BLaER1 (cell line): ENCODE data around the gene GASK1A.

Experiments
- H3K27ac ChIP-seq: shearing (Covaris generic); formaldehyde crosslinking; 2 replicates; pipeline ENCODE4 v1.8.1; 2022
- H3K27me3 ChIP-seq: shearing (Covaris generic); formaldehyde crosslinking; 2 replicates; pipeline ENCODE4 v1.8.1; 2022
- H3K36me3 ChIP-seq: shearing (Covaris generic); formaldehyde crosslinking; 2 replicates; pipeline ENCODE4 v1.8.1; 2022
- H3K4me1 ChIP-seq: shearing (Covaris generic); formaldehyde crosslinking; 2 replicates; pipeline ENCODE4 v1.8.1; 2022
- H3K4me2 ChIP-seq: shearing (Covaris generic); formaldehyde crosslinking; 2 replicates; pipeline ENCODE4 v1.8.1; 2022
- H3K4me3 ChIP-seq: shearing (Covaris generic); formaldehyde crosslinking; 2 replicates; pipeline ENCODE4 v1.8.1; 2022
- H3K9ac ChIP-seq: shearing (Covaris generic); formaldehyde crosslinking; 2 replicates; pipeline ENCODE4 v1.8.1; 2022
- H3K9me3 ChIP-seq: shearing (Covaris generic); formaldehyde crosslinking; 2 replicates; pipeline ENCODE4 v1.8.1; 2022
- H4K20me1 ChIP-seq: shearing (Covaris generic); formaldehyde crosslinking; 2 replicates; pipeline ENCODE4 v1.8.1; 2022
- Cebpa-rat ChIP-seq: shearing (Covaris generic); IDR thresholded peaks from 2 replicates; pipeline ENCODE4 v1.8.1; 2022

Gene GASK1A

GRCh38 chr3:42999632-43000031 is 20.5 kb downstream of the GASK1A start:
- Histone ChIP-seq H4K20me1 (no peaks in the 10 kb centered on the region), H3K36me3 (no peaks in the 10 kb centered on the region), H3K9ac (no peak overlapping the region), H3K27me3 (no peaks in the 10 kb centered on the region), H3K4me3 (no peak overlapping the region), H3K27ac (no peak overlapping the region), H3K4me2 (no peak overlapping the region), H3K4me1 (no peaks in the 10 kb centered on the region), H3K9me3 (no peaks in the 10 kb centered on the region)
- TF ChIP-seq Cebpa-rat: no peak

DNA sequence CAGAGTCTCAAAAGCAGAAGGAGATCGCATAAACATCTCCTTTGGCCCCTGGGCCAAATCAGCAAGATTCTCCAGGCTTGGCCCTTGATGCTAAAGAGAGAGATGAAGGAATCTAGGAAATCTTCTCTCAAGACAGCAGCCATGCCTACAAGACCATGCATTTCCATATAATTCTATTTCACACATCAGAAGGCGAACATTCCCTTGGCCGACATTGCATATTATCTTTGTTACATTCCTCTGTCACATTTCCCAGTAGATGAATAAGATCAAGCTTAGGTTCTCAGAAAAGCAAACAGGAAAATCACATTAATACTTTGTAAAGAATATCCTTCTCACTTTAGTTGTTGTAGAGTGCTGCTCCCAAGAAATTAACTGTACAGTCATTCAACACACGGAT is 21.3 kb downstream of the GASK1A start:
- TF ChIP-seq Cebpa-rat: no peak
- Histone ChIP-seq H3K9me3 (no peaks in the 10 kb centered on the region), H3K4me1 (no peaks in the 10 kb centered on the region), H4K20me1 (no peaks in the 10 kb centered on the region), H3K27ac (no peak overlapping the region), H3K4me3 (no peak overlapping the region), H3K9ac (no peak overlapping the region), H3K36me3 (no peaks in the 10 kb centered on the region), H3K27me3 (no peaks in the 10 kb centered on the region), H3K4me2 (no peak overlapping the region)

GRCh38 chr3:43001094-43001553 is 22.0 kb downstream of the GASK1A start:
- no peak overlapping the region for H3K4me3 ChIP-seq
- no peak for TF ChIP-seq Cebpa-rat
- no peaks in the 10 kb centered on the region for H3K36me3 ChIP-seq
- no peaks in the 10 kb centered on the region for H3K27me3 ChIP-seq
- H3K9me3 ChIP-seq: no peaks in the 10 kb centered on the region
- H4K20me1 ChIP-seq: no peaks in the 10 kb centered on the region
- no peaks in the 10 kb centered on the region for H3K4me1 ChIP-seq
- no peak overlapping the region for H3K9ac ChIP-seq
- no peak overlapping the region for H3K27ac ChIP-seq
- H3K4me2 ChIP-seq: no peak overlapping the region

DNA sequence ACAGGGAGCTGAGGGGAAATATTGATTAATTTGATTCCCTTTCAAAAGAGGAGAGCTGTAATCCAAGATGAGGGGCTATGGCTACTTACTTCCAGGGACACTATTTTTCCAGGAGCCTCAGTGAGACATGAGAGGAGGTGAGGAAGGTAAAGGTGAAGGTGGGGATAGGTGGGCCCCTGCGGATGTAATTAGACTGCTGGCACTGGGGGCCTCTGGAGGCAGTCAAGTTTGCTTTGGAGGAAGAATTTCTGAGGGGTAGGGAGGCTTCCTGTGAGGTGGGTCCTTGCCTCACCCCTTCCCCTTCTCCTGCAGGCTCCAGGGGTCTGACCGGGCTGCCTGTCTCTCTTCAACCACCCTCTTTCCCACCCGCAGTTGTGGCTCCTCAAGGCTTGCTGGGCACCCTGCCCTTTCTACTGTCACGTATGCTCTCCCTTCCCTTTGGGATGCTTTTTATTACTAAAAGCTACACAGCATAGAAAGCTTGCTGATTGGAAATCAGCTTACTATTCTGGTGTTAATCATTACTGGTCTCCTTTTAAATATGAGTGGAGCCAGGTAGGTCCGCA is 22.5 kb downstream of the GASK1A start:
- no peak for TF ChIP-seq Cebpa-rat
- no peaks in the 10 kb centered on the region for H3K36me3 ChIP-seq
- H3K27me3 ChIP-seq: no peaks in the 10 kb centered on the region
- H4K20me1 ChIP-seq: no peaks in the 10 kb centered on the region
- H3K9me3 ChIP-seq: no peaks in the 10 kb centered on the region
- no peak overlapping the region for H3K27ac ChIP-seq
- H3K9ac ChIP-seq: no peak overlapping the region
- H3K4me2 ChIP-seq: no peak overlapping the region
- H3K4me3 ChIP-seq: no peak overlapping the region
- H3K4me1 ChIP-seq: no peaks in the 10 kb centered on the region

- TF ChIP-seq Cebpa-rat: no peak
- no peaks in the 10 kb centered on the region for H3K9me3 ChIP-seq
- no peak overlapping the region for H3K4me3 ChIP-seq
- H3K4me1 ChIP-seq: no peaks in the 10 kb centered on the region
- H4K20me1 ChIP-seq: no peaks in the 10 kb centered on the region
- no peak overlapping the region for H3K9ac ChIP-seq
- no peaks in the 10 kb centered on the region for H3K36me3 ChIP-seq
- H3K4me2 ChIP-seq: no peak overlapping the region
- no peak overlapping the region for H3K27ac ChIP-seq
- H3K27me3 ChIP-seq: no peaks in the 10 kb centered on the region
These were observed 25.2 kb downstream of the GASK1A start for GRCh38 chr3:43004282-43004681.

DNA sequence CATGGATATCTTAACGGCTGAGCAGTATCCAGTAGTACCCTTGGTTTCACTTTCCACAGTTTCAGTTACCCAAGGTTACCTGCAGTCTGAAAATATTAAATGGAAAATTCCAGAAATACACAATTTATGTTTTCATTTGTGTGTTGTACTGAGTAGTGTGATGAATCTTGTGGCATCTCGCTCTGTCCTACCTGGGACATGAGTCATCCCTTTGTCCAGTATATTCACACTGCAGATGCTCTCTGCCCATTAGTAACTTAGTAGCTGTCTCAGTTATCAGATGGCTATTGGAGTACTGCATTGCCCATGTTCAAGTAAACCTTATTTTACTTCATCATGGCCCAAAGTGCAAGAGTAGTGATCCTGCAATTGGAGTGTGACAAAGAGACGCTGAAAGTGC is 26.1 kb downstream of the GASK1A start:
- H3K4me1 ChIP-seq: no peaks in the 10 kb centered on the region
- no peak overlapping the region for H3K27ac ChIP-seq
- no peak for TF ChIP-seq Cebpa-rat
- no peak overlapping the region for H3K4me2 ChIP-seq
- H4K20me1 ChIP-seq: no peaks in the 10 kb centered on the region
- H3K4me3 ChIP-seq: no peak overlapping the region
- no peaks in the 10 kb centered on the region for H3K9me3 ChIP-seq
- no peaks in the 10 kb centered on the region for H3K27me3 ChIP-seq
- no peak overlapping the region for H3K9ac ChIP-seq
- no peaks in the 10 kb centered on the region for H3K36me3 ChIP-seq

GRCh38 chr3:43005981-43006380 is 26.9 kb downstream of the GASK1A start:
- no peaks in the 10 kb centered on the region for H3K4me1 ChIP-seq
- no peak for TF ChIP-seq Cebpa-rat
- no peaks in the 10 kb centered on the region for H3K9me3 ChIP-seq
- H3K4me2 ChIP-seq: no peak overlapping the region
- H3K27ac ChIP-seq: no peak overlapping the region
- no peaks in the 10 kb centered on the region for H3K27me3 ChIP-seq
- H3K4me3 ChIP-seq: no peak overlapping the region
- no peaks in the 10 kb centered on the region for H3K36me3 ChIP-seq
- no peak overlapping the region for H3K9ac ChIP-seq
- H4K20me1 ChIP-seq: no peaks in the 10 kb centered on the region

DNA sequence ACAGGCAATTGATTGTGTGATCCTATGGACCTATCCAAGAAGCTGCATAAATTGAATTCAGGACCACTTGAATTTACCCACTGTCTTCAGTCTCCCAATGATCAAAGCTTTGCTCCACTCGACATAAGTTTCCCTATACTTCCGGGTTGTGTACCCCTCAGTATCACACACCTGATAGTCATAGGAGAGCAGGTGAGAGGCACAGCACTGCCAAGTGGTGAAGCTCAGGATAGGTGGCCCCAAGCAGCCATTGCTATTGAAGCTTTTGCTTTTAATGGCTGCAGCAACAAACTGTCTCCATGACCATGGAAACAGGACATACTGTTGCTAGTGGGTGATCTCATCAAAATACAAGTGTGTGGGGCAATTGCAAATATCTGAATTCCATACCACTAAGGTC is 27.7 kb downstream of the GASK1A start:
- no peaks in the 10 kb centered on the region for H3K36me3 ChIP-seq
- H3K4me1 ChIP-seq: no peaks in the 10 kb centered on the region
- no peak overlapping the region for H3K27ac ChIP-seq
- no peaks in the 10 kb centered on the region for H4K20me1 ChIP-seq
- H3K4me3 ChIP-seq: no peak overlapping the region
- no peaks in the 10 kb centered on the region for H3K27me3 ChIP-seq
- no peak overlapping the region for H3K9ac ChIP-seq
- H3K9me3 ChIP-seq: peaks cover 4% of the 10 kb centered on the region
- H3K4me2 ChIP-seq: no peak overlapping the region
- no peak for TF ChIP-seq Cebpa-rat

GRCh38 chr3:43009547-43009946 is 30.4 kb downstream of the GASK1A start:
- H3K4me3 ChIP-seq: no peak overlapping the region
- TF ChIP-seq Cebpa-rat: no peak
- no peaks in the 10 kb centered on the region for H3K36me3 ChIP-seq
- no peak overlapping the region for H3K4me2 ChIP-seq
- peaks cover 14% of the 10 kb centered on the region for H3K4me1 ChIP-seq
- H3K9ac ChIP-seq: no peak overlapping the region
- no peak overlapping the region for H3K27ac ChIP-seq
- peaks cover 29% of the 10 kb centered on the region for H3K9me3 ChIP-seq
- no peaks in the 10 kb centered on the region for H4K20me1 ChIP-seq
- H3K27me3 ChIP-seq: no peaks in the 10 kb centered on the region

GRCh38 chr3:43010638-43011037 is 31.5 kb downstream of the GASK1A start:
- H3K4me2 ChIP-seq: no peak overlapping the region
- H3K27me3 ChIP-seq: no peaks in the 10 kb centered on the region
- peaks cover 16% of the 10 kb centered on the region for H3K4me1 ChIP-seq
- no peaks in the 10 kb centered on the region for H4K20me1 ChIP-seq
- no peak for TF ChIP-seq Cebpa-rat
- H3K9ac ChIP-seq: no peak overlapping the region
- no peak overlapping the region for H3K4me3 ChIP-seq
- no peak overlapping the region for H3K27ac ChIP-seq
- H3K9me3 ChIP-seq: peaks cover 40% of the 10 kb centered on the region
- H3K36me3 ChIP-seq: no peaks in the 10 kb centered on the region

DNA sequence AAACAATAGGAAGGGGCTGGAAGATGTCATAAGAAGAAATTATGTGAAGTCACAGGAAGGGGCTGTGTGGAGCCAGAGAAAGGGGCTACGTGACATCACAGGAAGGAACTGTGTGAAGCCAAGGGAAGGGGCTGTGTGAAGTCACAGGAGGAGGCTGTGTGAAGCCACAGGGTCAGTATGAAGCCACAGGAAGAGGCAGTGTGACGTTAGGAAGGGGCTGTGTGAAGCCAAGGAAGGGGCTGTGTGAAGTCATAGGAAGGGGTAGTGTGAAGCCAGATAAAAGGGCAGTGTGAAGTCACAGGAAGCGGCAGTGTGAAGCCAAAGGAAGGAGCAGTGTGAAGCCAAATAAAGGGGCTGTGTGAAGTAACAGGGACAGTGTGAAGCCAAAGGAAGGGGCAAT is 32.5 kb downstream of the GASK1A start:
- no peak for TF ChIP-seq Cebpa-rat
- Histone ChIP-seq H3K27me3 (no peaks in the 10 kb centered on the region), H3K9me3 (peaks cover 50% of the 10 kb centered on the region), H3K9ac (no peak overlapping the region), H3K4me2 (no peak overlapping the region), H4K20me1 (no peaks in the 10 kb centered on the region), H3K4me3 (no peak overlapping the region), H3K27ac (no peak overlapping the region), H3K4me1 (peaks cover 26% of the 10 kb centered on the region), H3K36me3 (no peaks in the 10 kb centered on the region)
